HG03575 (cell line): ENCODE measurements around the gene MYO1E.

Experiments used
- ATAC-seq: cut with Tn5 transposase; IDR thresholded peaks from one replicate; pipeline ENCODE4 v1.9.1; 2021; ENCODE audit not compliant: unreplicated experiment, insufficient number of reproducible peaks, low FRiP score; ENCODE audit errors: extremely low read depth

The MYO1E gene

GRCh38 chr15:59221511-59222505, 150.9 kb downstream of the MYO1E start:
- ATAC-seq: no peak

GRCh38 chr15:59218710-59219109, 154.0 kb downstream of the MYO1E start:
- no peak for ATAC-seq

- no peak for ATAC-seq
These were observed 154.7 kb downstream of the MYO1E start for GRCh38 chr15:59217876-59218498.

GRCh38 chr15:59216911-59217310, 155.8 kb downstream of the MYO1E start:
- ATAC-seq: no peak

- ATAC-seq: no peak
These were observed 162.5 kb downstream of the MYO1E start for GRCh38 chr15:59210186-59210585.

GRCh38 chr15:59208613-59209249, 163.9 kb downstream of the MYO1E start:
- no peak for ATAC-seq

GRCh38 chr15:59206623-59207183, 166.0 kb downstream of the MYO1E start, which contains the start of gene LDHAL6B:
TSS of gene LDHAL6B (plus strand) at chr15:59206843. CDS start at chr15:59206941, 98 bp downstream.
- no peak for ATAC-seq

GRCh38 chr15:59205839-59206622, 166.6 kb downstream of the MYO1E start:
- ATAC-seq: no peak

- ATAC-seq: no peak
These were observed 169.0 kb downstream of the MYO1E start for GRCh38 chr15:59203657-59204056.

GRCh38 chr15:59203008-59203407, 169.7 kb downstream of the MYO1E start:
- no peak for ATAC-seq

GRCh38 chr15:59200560-59200959, 172.1 kb downstream of the MYO1E start:
- ATAC-seq: no peak

- no peak for ATAC-seq
These were observed 172.8 kb downstream of the MYO1E start for GRCh38 chr15:59199626-59200465.

GRCh38 chr15:59197454-59197853, 175.2 kb downstream of the MYO1E start:
- ATAC-seq: no peak

GRCh38 chr15:59196416-59196815, 176.3 kb downstream of the MYO1E start:
- ATAC-seq: no peak

GRCh38 chr15:59194639-59195325, 177.9 kb downstream of the MYO1E start:
- ATAC-seq: no peak

GRCh38 chr15:59191855-59192237, 180.8 kb downstream of the MYO1E start:
- no peak for ATAC-seq

GRCh38 chr15:59190291-59190690, 182.4 kb downstream of the MYO1E start:
- ATAC-seq: no peak
